K562 (cell line): ENCODE measurements around the gene GABARAP. TPM values are rescaled to one million over a fixed set of nuclear protein-coding genes. Genes with fewer than 3 reads are reported as not detected.
A peak's percentile ranks its signal among the peaks of the same experiment; 100 is the strongest.

Experiments used
- ATAC-seq: fragments of 200-7000 bp; cut with Tn5 transposase; 3 replicates; pipeline ENCODE4 v1.9.1; 2020; ENCODE audit warnings: moderate library complexity
- BruUV-seq: library from RNA; stranded (reverse); fragments of 400-500 nt; replicated peaks from 2 replicates; lab custom pipeline; 2021; lab: Mats Ljungman, UMichigan
- CTCF ChIA-PET: fragments of 300-600 bp; formaldehyde crosslinking; extraction: SDS; loops from one replicate; lab custom pipeline; 2021; ENCODE audit warnings: low intra/inter-chr PET ratio; lab: Yijun Ruan, JAX
- POLR2A ChIA-PET: fragments of 300-600, 350-650 bp; sonication (Branson Sonifier 250); formaldehyde crosslinking; extraction: SDS; loops from one replicate; lab custom pipeline; 2021; ENCODE audit warnings: antibody characterized with exemption, inconsistent platforms; lab: Yijun Ruan, JAX
- DNase-seq, 4 experiments: peaks; one replicate each; pipeline versions ENCODE4 v3.0.0 to v3.0.0-alpha.2; 2011 to 2018; ENCODE audit warnings: low spot score in 3 of 4, mixed read lengths in 3 of 4; ENCODE audit errors: extremely low read depth in 1 of 4
- FAIRE-seq: peaks from 2 replicates; lab custom pipeline; 2011; peaks lifted over from hg19 to GRCh38; lab: Jason Lieb, UNC
- H2AFZ ChIP-seq: 2 replicates; pipeline ENCODE4 v1.6.0; 2011; ENCODE audit warnings: low read depth, low read length, control low read depth, inconsistent platforms
- H3K27ac ChIP-seq: fragments of 200-600 bp; 3 replicates; pipeline ENCODE4 v1.8.0; 2011; ENCODE audit warnings: low read depth, mild to moderate bottlenecking, control low read depth, inconsistent platforms, low read length, moderate library complexity, mixed read lengths; ENCODE audit errors: extremely low read depth
- H3K27me3 ChIP-seq, 2 experiments: fragments of 300-600 bp in 1 of 2; 2 replicates in 1 of 2; 3 replicates in 1 of 2; pipeline versions ENCODE4 v1.6.0 to v1.8.0; 2011; ENCODE audit warnings: inconsistent platforms in 2 of 2, low read length in 2 of 2, mild to moderate bottlenecking in 1 of 2, mixed read lengths in 1 of 2, moderate library complexity in 1 of 2; ENCODE audit not compliant: control insufficient read depth in 2 of 2, insufficient read depth in 2 of 2
- H3K36me3 ChIP-seq: fragments of 300-600 bp; 3 replicates; pipeline ENCODE4 v1.8.0; 2011; ENCODE audit warnings: mild to moderate bottlenecking, low read length, inconsistent platforms; ENCODE audit not compliant: control insufficient read depth, insufficient read depth
- H3K4me1 ChIP-seq, 2 experiments: fragments of 200-600 bp in 1 of 2; replicated peaks in 1 of 2; 2 replicates in 1 of 2; 3 replicates in 1 of 2; pipeline versions ENCODE4 v1.5.1 to v1.8.0; 2011; ENCODE audit warnings: inconsistent platforms in 2 of 2, low read length in 2 of 2, mild to moderate bottlenecking in 1 of 2, mixed read lengths in 1 of 2, moderate library complexity in 1 of 2; ENCODE audit not compliant: control insufficient read depth in 2 of 2, insufficient read depth in 2 of 2
- H3K4me2 ChIP-seq: 2 replicates; pipeline ENCODE4 v1.6.1; 2011; ENCODE audit warnings: low read length, control low read depth, inconsistent platforms, mixed read lengths; ENCODE audit not compliant: insufficient read depth
- H3K4me3 ChIP-seq: fragments of 200-600 bp; sonication (generic), shearing (Covaris generic); 2 replicates; pipeline ENCODE4 v1.5.1; 2016; ENCODE audit warnings: control low read depth, inconsistent platforms
- H3K79me2 ChIP-seq: fragments of 200-600 bp; 3 replicates; pipeline ENCODE4 v1.8.0; 2011; ENCODE audit warnings: low read length, inconsistent platforms; ENCODE audit not compliant: control insufficient read depth, insufficient read depth
- H3K9ac ChIP-seq, 2 experiments: 2 replicates each; pipeline versions ENCODE4 v1.6.0 to v1.6.1; 2011; ENCODE audit warnings: low read depth in 2 of 2, low read length in 2 of 2, control low read depth in 1 of 2, inconsistent platforms in 1 of 2, mild to moderate bottlenecking in 1 of 2, mixed read lengths in 1 of 2; ENCODE audit not compliant: insufficient read depth in 1 of 2
- H3K9me1 ChIP-seq: one replicate; pipeline ENCODE4 v1.6.0; 2011; ENCODE audit warnings: inconsistent platforms, mild to moderate bottlenecking, low read length, moderate library complexity; ENCODE audit not compliant: control insufficient read depth, insufficient read depth
- H3K9me3 ChIP-seq: replicated peaks from 2 replicates; pipeline ENCODE4 v1.5.1; 2011; ENCODE audit warnings: low read depth, low read length, inconsistent platforms; ENCODE audit not compliant: control insufficient read depth, insufficient read depth
- H4K20me1 ChIP-seq: replicated peaks from 2 replicates; pipeline ENCODE4 v1.6.1; 2011; ENCODE audit warnings: low read length, inconsistent platforms, mixed read lengths; ENCODE audit not compliant: control insufficient read depth, insufficient read depth
- ADNP ChIP-seq: fragments of 200-800 bp; sonication (Bioruptor generic); IDR thresholded peaks from 2 replicates; pipeline ENCODE4 v1.6.1; 2016; ENCODE audit warnings: missing genetic modification characterization, missing compliant biosample characterization
- CEBPB ChIP-seq: fragments of 450-650 bp; IDR thresholded peaks from 2 replicates; pipeline ENCODE4 v1.6.1; 2016; ENCODE audit warnings: missing genetic modification characterization, missing compliant biosample characterization
- CREB1 ChIP-seq, 2 experiments: sonication (generic) in 1 of 2; formaldehyde crosslinking in 1 of 2; IDR thresholded peaks; 2 replicates each; pipeline versions ENCODE4 v1.6.1 to v1.8.0; 2012 to 2022; ENCODE audit warnings: inconsistent platforms in 1 of 2, mild to moderate bottlenecking in 1 of 2, missing genetic modification reagents in 1 of 2, moderate library complexity in 1 of 2
- FIP1L1 ChIP-seq: fragments of 200-400 bp; formaldehyde crosslinking; IDR thresholded peaks from 2 replicates; pipeline ENCODE4 v1.6.1; 2018; ENCODE audit warnings: mild to moderate bottlenecking, low read depth, low read length; ENCODE audit not compliant: poor library complexity, severe bottlenecking
- FOS ChIP-seq: IDR thresholded peaks from 3 replicates; pipeline ENCODE4 v1.6.1; 2011; ENCODE audit not compliant: insufficient read length; ENCODE audit errors: extremely low read depth
- FOXA3 ChIP-seq, 2 experiments: fragments of 450-650 bp in 1 of 2; sonication (generic) in 1 of 2; formaldehyde crosslinking; IDR thresholded peaks in 1 of 2; conservative IDR thresholded peaks in 1 of 2; 2 replicates each; pipeline versions ENCODE4 v1.4.0 to v1.8.0; 2020 to 2022; ENCODE audit warnings: mild to moderate bottlenecking in 2 of 2, missing genetic modification reagents in 1 of 2
- ILK ChIP-seq: fragments of 450-650 bp; IDR thresholded peaks from 2 replicates; pipeline ENCODE4 v1.6.1; 2016; ENCODE audit warnings: missing genetic modification characterization, low read depth, mild to moderate bottlenecking, missing compliant biosample characterization, moderate library complexity, borderline replicate concordance
- MCM2 ChIP-seq: fragments of 450-650 bp; IDR thresholded peaks from 2 replicates; pipeline ENCODE4 v1.6.1; 2017; ENCODE audit warnings: low read depth, mild to moderate bottlenecking
- MCM3 ChIP-seq: fragments of 450-650 bp; IDR thresholded peaks from 2 replicates; pipeline ENCODE4 v1.6.1; 2016
- NRF1 ChIP-seq, 2 experiments: fragments of 450-650 bp; IDR thresholded peaks in 1 of 2; conservative IDR thresholded peaks in 1 of 2; 2 replicates each; pipeline ENCODE4 v1.6.1; 2014; ENCODE audit warnings: mild to moderate bottlenecking in 2 of 2
- SOX6 ChIP-seq: fragments of 450-650 bp; IDR thresholded peaks from 2 replicates; pipeline ENCODE4 v1.6.1; 2014; ENCODE audit warnings: mild to moderate bottlenecking
- TAF1 ChIP-seq: IDR thresholded peaks from 2 replicates; pipeline ENCODE4 v1.6.1; 2011; ENCODE audit warnings: mild to moderate bottlenecking, low read length, moderate library complexity; ENCODE audit not compliant: insufficient read depth, control insufficient read depth, severe bottlenecking; ENCODE audit errors: extremely low read depth
- ZNF143 ChIP-seq: sonication (generic); formaldehyde crosslinking; IDR thresholded peaks from 2 replicates; pipeline ENCODE4 v1.9.0; 2022; ENCODE audit warnings: mild to moderate bottlenecking, missing genetic modification reagents
- ZNF165 ChIP-seq: fragments of 250-450 bp; sonication (Bioruptor Pico); IDR thresholded peaks from 2 replicates; pipeline ENCODE4 v1.4.0; 2020; ENCODE audit warnings: borderline replicate concordance
- ZNF217 ChIP-seq: sonication (generic); formaldehyde crosslinking; IDR thresholded peaks from 2 replicates; pipeline ENCODE4 v1.8.0; 2022; ENCODE audit warnings: mild to moderate bottlenecking, missing genetic modification reagents
- ZNF224 ChIP-seq: sonication (generic); formaldehyde crosslinking; IDR thresholded peaks from 2 replicates; pipeline ENCODE4 v1.8.0; 2022; ENCODE audit warnings: mild to moderate bottlenecking, missing genetic modification reagents
- ZNF24 ChIP-seq: fragments of 450-650 bp; IDR thresholded peaks from 2 replicates; pipeline ENCODE4 v1.6.1; 2016
- WGBS: fragments of 100-300 bp; shearing (Covaris generic); methylation state at CpG from one replicate; pipeline ENCODE4 v1.1.6; 2016; ENCODE audit warnings: low coverage, mixed read lengths; ENCODE audit not compliant: insufficient coverage; ENCODE audit errors: missing lambda C conversion rate; 5-methylcytosine and 5-hydroxymethylcytosine counted together
- in situ Hi-C: fragments of 300-500 bp; cut with MboI; formaldehyde crosslinking; loops from 4 replicates; pipeline ENCODE4 v1.15.0; 2018; ENCODE audit warnings: inconsistent platforms, mixed read lengths
- intact Hi-C: fragments of 100-400 bp; cut with micrococcal nuclease; formaldehyde crosslinking; loops from 2 replicates; pipeline ENCODE4 v1.14.2; 2022
- polyA plus RNA-seq, 8 experiments: library from polyadenylated mRNA; depleted of rRNA in 4 of 8; stranded (reverse) in 5 of 8; unstranded in 3 of 8; fragments of >200 nt; fragmentation: Nextera tagmentation in 2 of 8; fragmentation: Illumina TruSeq in 1 of 8; extraction: Ambion mirVana in 2 of 8; extraction: Trizol in 1 of 8; gene quantifications; 2 replicates each; pipeline versions ENCODE4 v1.2.1 to v1.2.3, GENCODE V29; 2011 to 2014; ENCODE audit warnings: inconsistent platforms in 1 of 8, missing spikeins in 1 of 8
- total RNA-seq, 7 experiments: library from RNA; depleted of rRNA in 6 of 7; stranded (reverse); fragments of >200 nt in 6 of 7; fragmentation: Illumina TruSeq in 2 of 7; extraction: Trizol in 2 of 7; gene quantifications; 2 replicates each; pipeline versions ENCODE4 v1.2.1 to v1.2.3, GENCODE V29; 2011 to 2021; ENCODE audit warnings: low replicate concordance in 1 of 7
- TF ChIP-seq, protein P1 (sequence below), 3 experiments: fragments of 200-800 bp in 1 of 3; sonication (Bioruptor generic) in 1 of 3; sonication (generic) in 1 of 3; formaldehyde crosslinking in 1 of 3; IDR thresholded peaks; 2 replicates each; pipeline versions ENCODE4 v1.6.1 to v1.8.0; 2016 to 2022; ENCODE audit warnings: mild to moderate bottlenecking in 2 of 3, missing compliant biosample characterization in 2 of 3, missing genetic modification characterization in 2 of 3, missing genetic modification reagents in 1 of 3
- TF ChIP-seq, protein P2 (sequence below): fragments of 250-450 bp; sonication (Bioruptor Pico); IDR thresholded peaks from 2 replicates; pipeline ENCODE4 v1.4.0; 2020; ENCODE audit warnings: mild to moderate bottlenecking, moderate library complexity

GABARAP gene
- total and polyA plus RNA-seq, 9 of the 15 experiments (the other 6 are each of a cell fraction or from before 2014, with no cell fraction given), result 47.5 to 373 (median 152) TPM

GRCh38 chr17:7281953-7282751 is 39.9 kb upstream of the GABARAP start:
- CTCF ChIA-PET, result interaction anchor here (2.1 to 2.3 kb wide), 2 partner anchors 14 to 63 kb away, joined by 19 to 32 read pairs; no protein-coding TSS in a partner anchor
- BruUV-seq, result TSS peak; percentile 68
- intact Hi-C loops (loop anchor here (2.0 to 5.0 kb wide), 2 partner anchors 45 to 63 kb away; partner anchors contain the start of gene PHF23), in situ Hi-C loops (loop anchor here (5.0 kb wide), 1 partner anchor 60 kb away; no protein-coding TSS in a partner anchor)
- Histone ChIP-seq H3K9me1 (no peaks in the 10 kb centered on the region), H3K27ac (peak overlapping the region; percentile 39), H3K9ac (peak overlapping the region; percentile 65 to 91), H3K9me3 (no peaks in the 10 kb centered on the region), H4K20me1 (no peaks in the 10 kb centered on the region; the same call in 1 of the 2 replicates), H3K36me3 (0 out of 3 replicates have a peak, but pooled peaks cover 3% of the 10 kb centered on the region), H3K79me2 (no peaks in the 10 kb centered on the region; the same call in 2 of the 3 replicates), H3K4me2 (peak overlapping the region; percentile 73), H3K4me1 (peaks cover 15 to 44% of the 10 kb centered on the region in 2 experiments; a peak in 4 of 5 replicates), H3K4me3 (peak overlapping the region; percentile 65), H3K27me3 (no peaks in the 10 kb centered on the region), H2AFZ (peak overlapping the region; percentile 61)
- peak in 3 of 4 experiments; percentile 28 to 44 (median 35) for DNase-seq
- peak; percentile 2 for ATAC-seq
- 0% methylated on average over 14 of the region's 43 CpGs for WGBS
- FAIRE-seq, result no peak
- POLR2A ChIA-PET, result interaction anchor here (0.6 to 1.8 kb wide), 9 partner anchors 12 to 874 kb away, joined by 3 to 6 read pairs (median 4); no protein-coding TSS in a partner anchor
- no peak for TF ChIP-seq ZNF217 (CRISPR knock-in tag)
- TF ChIP-seq, protein P1, sequence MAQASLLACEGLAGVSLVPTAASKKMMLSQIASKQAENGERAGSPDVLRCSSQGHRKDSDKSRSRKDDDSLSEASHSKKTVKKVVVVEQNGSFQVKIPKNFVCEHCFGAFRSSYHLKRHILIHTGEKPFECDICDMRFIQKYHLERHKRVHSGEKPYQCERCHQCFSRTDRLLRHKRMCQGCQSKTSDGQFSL (CRISPR knock-in tag; IDR thresholded peaks at IDR 0.05), result peak; percentile 72
- TF ChIP-seq, protein P1 (tag; IDR thresholded peaks at IDR 0.05), result no peak
- TF ChIP-seq ILK (tag), result no peak
- TF ChIP-seq ZNF165, result no peak
- TF ChIP-seq CEBPB (tag), result no peak
- TF ChIP-seq ZNF143 (CRISPR knock-in tag), result no peak
- TF ChIP-seq SOX6, result no peak
- no peak for TF ChIP-seq ZNF24
- TF ChIP-seq FOS, result no peak
- peak; percentile 77 to 80 for TF ChIP-seq NRF1 (conservative IDR thresholded peaks at IDR 0.05 in 1 of 2, IDR thresholded peaks at IDR 0.05 in 1 of 2)
- TF ChIP-seq TAF1, result no peak
- TF ChIP-seq ADNP (tag), result no peak
- no peak for TF ChIP-seq FOXA3 (CRISPR knock-in tag; conservative IDR thresholded peaks at IDR 0.05 in 1 of 2, IDR thresholded peaks at IDR 0.05 in 1 of 2)
- no peak for TF ChIP-seq ZNF224 (CRISPR knock-in tag)
- no peak for TF ChIP-seq MCM3
- TF ChIP-seq, protein P2, sequence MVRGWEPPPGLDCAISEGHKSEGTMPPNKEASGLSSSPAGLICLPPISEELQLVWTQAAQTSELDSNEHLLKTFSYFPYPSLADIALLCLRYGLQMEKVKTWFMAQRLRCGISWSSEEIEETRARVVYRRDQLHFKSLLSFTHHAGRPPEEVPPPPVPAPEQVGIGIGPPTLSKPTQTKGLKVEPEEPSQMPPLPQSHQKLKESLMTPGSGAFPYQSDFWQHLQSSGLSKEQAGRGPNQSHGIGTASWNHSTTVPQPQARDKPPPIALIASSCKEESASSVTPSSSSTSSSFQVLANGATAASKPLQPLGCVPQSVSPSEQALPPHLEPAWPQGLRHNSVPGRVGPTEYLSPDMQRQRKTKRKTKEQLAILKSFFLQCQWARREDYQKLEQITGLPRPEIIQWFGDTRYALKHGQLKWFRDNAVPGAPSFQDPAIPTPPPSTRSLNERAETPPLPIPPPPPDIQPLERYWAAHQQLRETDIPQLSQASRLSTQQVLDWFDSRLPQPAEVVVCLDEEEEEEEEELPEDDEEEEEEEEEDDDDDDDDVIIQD (CRISPR knock-in tag), result no peak
- no peak for TF ChIP-seq CREB1 (IDR thresholded peaks at IDR 0.05)
- no peak for TF ChIP-seq CREB1 (CRISPR knock-in tag; IDR thresholded peaks at IDR 0.05)
- no peak for TF ChIP-seq FIP1L1
- no peak for TF ChIP-seq MCM2
